Stimulated activated CD4-positive, alpha-beta T cell treated with anti-CD3 and anti-CD28 coated beads, Interleukin-15, amount 100 ng/mL, for 1 hour (primary cell): ENCODE results near the gene KYAT1.
A peak's percentile ranks its signal among the peaks of the same experiment; 100 is the strongest.
"Not testable (repeated sequence)": the region's sequence is repeated elsewhere in the genome, so short reads cannot be mapped to it uniquely, and the experiment has no call there.

ENCODE experiments used
- DNase-seq, 2 donors: peaks; one replicate each; pipeline ENCODE4 v3.0.0-alpha.2; 2020; ENCODE audit warnings: low read depth in 1 of 2, low spot score in 1 of 2

The KYAT1 gene

GRCh38 chr9:128843171-128843570 is 38.6 kb downstream of the KYAT1 start:
- not testable (repeated sequence) for DNase-seq

- DNase-seq, result no peak
These were observed 39.9 kb downstream of the KYAT1 start for GRCh38 chr9:128841694-128842492.

DNA sequence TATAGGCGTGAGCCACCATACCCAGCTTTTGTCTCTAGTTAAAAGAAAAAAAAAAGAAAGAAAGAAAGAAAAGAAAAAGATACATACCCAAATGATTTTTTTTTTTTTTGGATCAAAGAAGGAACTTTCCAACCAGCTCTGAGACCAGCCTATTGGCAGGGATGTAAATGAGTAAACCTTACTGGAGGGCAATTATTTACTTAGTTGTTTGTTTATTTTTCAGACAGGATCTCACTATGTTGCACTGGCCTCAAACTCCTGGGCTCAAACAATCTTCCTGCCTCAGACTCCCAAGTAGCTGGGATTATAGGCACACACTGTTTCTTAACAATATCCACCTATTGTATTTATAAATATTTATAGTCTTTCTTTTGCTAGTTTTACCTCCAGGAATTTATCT is 41.2 kb downstream of the KYAT1 start:
- DNase-seq, result no peak

DNA sequence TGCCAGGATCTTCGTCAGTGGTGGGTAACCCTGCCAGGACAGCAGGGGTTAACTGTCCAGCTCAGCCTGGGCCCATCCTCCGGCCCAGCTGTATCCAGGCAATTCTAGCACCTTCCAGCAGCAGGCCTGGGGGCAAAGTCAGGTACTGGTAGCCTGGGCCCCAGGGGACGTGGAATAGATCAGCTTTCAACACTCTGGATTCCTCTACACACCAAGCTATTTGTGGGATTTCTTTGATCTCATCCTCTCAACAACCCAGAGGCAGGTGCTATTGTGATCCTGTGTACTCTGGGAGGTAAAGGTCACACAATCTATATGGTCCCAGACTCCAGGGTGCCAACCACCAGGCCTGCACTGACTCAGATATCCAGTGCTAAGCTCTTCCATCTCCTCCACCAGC is 43.4 kb downstream of the KYAT1 start:
- no peak for DNase-seq

DNA sequence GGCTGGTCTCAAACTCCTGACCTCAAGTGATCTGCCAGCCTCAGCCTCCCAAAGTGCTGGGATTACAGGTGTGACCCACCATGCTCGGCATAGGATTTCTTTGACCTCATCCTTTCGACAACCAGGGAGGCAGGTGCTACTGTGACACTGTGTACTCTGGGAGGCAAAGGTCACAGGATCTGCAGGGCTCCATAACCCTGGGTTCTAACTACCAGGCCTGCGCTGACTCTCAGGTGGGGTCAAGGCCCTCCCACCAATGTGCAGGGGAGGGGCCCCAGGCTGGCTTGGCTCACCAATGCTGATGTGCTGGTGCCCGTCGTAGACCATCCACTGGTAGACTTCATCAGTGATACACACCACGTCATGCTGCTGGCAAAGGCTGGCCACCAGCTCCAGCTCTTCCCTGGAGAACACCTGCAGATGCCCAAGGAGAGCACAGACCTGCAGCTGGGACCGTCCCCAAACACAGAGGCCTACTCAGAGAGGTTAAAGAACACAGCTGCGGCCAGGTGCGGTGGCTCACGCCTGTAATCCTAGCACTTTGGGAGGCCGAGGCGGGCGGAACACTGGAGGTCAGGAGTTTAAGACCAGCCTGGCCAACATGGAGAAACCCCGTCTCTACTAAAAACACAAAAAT is 45.1 kb downstream of the KYAT1 start:
- DNase-seq, result no peak

- no peak for DNase-seq
These were observed 46.2 kb downstream of the KYAT1 start for GRCh38 chr9:128835246-128836210.

GRCh38 chr9:128833696-128834095 is 48.1 kb downstream of the KYAT1 start:
- DNase-seq, result no peak

GRCh38 chr9:128829477-128830251 is 52.1 kb downstream of the KYAT1 start, which contains the start of gene SPOUT1:
TSS of gene SPOUT1 (minus strand) at chr9:128829794. CDS start at chr9:128829780, 14 bp downstream.
- DNase-seq, result peak; percentile 88 to 91

DNA sequence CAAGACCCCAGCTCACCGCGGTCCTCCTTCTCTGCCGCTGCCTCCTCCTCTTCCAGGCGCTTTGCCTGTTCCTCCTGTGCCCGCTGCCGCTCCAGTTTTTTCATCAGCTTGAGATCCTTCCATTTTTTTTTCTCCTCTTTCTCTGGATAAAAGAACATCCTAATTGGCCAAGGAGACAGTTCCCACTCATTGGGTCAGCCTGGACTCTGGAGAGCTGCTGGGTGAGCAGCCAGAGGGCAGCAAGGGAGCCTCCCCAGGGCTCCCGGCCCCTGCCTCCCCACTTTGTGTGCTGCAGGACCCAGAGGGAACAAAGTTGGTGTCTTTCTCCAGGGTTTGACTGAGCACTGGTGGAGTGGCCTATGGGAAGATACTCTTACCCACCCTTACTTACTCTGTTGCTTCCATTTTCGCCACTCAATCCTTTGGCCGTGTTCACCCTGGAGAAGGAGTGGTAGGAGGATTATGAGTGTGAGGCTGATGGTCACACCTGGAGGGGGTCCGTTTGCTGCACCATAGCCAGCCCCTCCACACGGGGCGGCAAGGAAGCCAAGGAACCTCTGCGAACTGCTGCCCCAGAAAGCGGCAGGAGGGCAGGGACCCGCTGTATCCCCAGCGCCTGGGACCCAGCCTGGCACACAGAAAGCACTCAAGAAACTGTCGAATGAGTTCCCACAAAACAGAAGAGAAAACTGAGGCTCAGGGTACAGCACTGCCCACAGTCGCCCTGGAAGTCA is 52.9 kb downstream of the KYAT1 start:
- DNase-seq, result no peak

GRCh38 chr9:128828267-128828666 is 53.5 kb downstream of the KYAT1 start:
- no peak for DNase-seq

- DNase-seq, result no peak
These were observed 55.6 kb downstream of the KYAT1 start for GRCh38 chr9:128825923-128826700.

- DNase-seq, result no peak
These were observed 56.8 kb downstream of the KYAT1 start for GRCh38 chr9:128824911-128825310.

GRCh38 chr9:128823903-128824406 is 57.8 kb downstream of the KYAT1 start:
- no peak for DNase-seq

DNA sequence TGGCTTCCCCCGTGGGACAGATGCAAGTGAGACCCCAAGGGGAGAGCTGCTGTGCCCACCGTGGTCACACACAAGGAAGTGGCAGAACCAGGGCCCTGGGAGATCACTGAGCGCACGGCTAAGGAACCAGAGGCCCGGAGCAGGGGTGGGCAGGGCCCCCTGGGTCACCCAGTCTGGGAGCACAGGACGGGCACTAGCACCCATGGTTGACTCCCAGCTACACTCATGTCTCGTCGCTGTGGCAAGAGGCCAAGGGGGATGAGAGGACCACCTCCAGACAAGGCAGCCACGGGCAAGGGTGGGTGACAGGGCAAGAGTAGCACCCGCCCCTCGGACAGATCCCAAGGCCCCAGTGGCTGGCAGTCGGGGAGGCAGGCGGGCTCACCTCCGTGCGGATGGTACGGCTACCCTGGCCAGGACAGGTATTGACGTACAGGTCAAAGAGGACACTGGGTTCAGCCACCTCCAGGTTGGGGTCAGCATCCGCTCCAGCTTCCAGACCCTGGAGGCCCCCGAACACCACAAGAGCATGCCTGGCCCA is 58.3 kb downstream of the KYAT1 start:
- no peak for DNase-seq

DNA sequence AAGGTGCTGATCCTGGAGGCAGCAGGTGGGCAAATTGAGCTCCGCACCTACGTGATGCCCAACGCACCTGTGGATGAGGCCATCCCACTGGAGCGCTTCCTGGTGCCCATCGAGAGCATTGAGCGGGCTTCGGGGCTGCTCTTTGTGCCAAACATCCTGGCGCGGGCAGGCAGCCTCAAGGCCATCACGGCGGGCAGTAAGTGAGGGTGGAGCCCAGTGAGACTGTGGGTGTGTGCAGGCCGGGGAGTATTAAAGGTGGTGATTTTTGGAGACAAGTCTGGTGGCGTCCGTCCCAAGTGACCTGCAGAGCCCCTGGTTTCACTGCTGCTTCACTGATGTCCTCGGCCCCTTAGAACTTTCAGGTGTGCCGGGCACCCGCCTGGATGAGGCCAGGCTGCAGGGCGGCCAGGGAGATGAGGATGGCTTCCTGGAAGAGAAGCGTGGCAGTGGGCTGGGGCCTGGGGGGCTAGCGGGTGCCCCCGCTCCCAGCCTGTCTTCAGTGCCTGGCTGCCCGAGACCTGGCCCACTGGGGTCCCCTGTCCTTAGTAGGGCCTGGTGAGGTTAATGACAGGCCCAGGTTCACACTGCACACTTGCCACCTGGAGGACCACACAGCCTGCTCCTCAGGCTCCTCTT is 59.2 kb downstream of the KYAT1 start:
- DNase-seq, result no peak

GRCh38 chr9:128821584-128822406 is 60.0 kb downstream of the KYAT1 start:
- no peak for DNase-seq
